HG03159 (cell line): ENCODE measurements around the gene KBTBD2.
"Not testable (repeated sequence)": the region's sequence is repeated elsewhere in the genome, so short reads cannot be mapped to it uniquely, and the experiment has no call there.

ENCODE experiments used
- ATAC-seq: cut with Tn5 transposase; IDR thresholded peaks from one replicate; pipeline ENCODE4 v1.9.1; 2021; ENCODE audit warnings: mild to moderate bottlenecking, moderate library complexity; ENCODE audit not compliant: unreplicated experiment

Gene KBTBD2

GRCh38 chr7:32857063-32857462, 34.5 kb downstream of the KBTBD2 start:
- not testable (repeated sequence) for ATAC-seq

- not testable (repeated sequence) for ATAC-seq
These were observed 35.5 kb downstream of the KBTBD2 start for GRCh38 chr7:32855837-32856775.

- ATAC-seq = not testable (repeated sequence)
These were observed 40.9 kb downstream of the KBTBD2 start for GRCh38 chr7:32850654-32851053.

GRCh38 chr7:32848655-32849054, 42.9 kb downstream of the KBTBD2 start:
- not testable (repeated sequence) for ATAC-seq

GRCh38 chr7:32846630-32847225, 44.8 kb downstream of the KBTBD2 start:
- peak; percentile 100 for ATAC-seq

GRCh38 chr7:32844748-32845147, 46.8 kb downstream of the KBTBD2 start:
- not testable (repeated sequence) for ATAC-seq

- ATAC-seq = not testable (repeated sequence)
These were observed 47.8 kb downstream of the KBTBD2 start for GRCh38 chr7:32843763-32844162.

GRCh38 chr7:32839846-32840245, 51.7 kb downstream of the KBTBD2 start:
- ATAC-seq = not testable (repeated sequence)

- ATAC-seq = not testable (repeated sequence)
These were observed 62.4 kb downstream of the KBTBD2 start for GRCh38 chr7:32828996-32829752.
